Natural killer cell (primary cell): ENCODE measurements around the gene SPAG16. TPM values are rescaled to one million over a fixed set of nuclear protein-coding genes. Genes with fewer than 3 reads are reported as not detected.

ENCODE experiments used
- ATAC-seq, 3 donors: fragments of 150-1000 bp in 2 of 3; fragments of 200-7000 bp in 1 of 3; cut with Tn5 transposase; 1 replicate in 1 of 3; 2 replicates in 2 of 3; pipeline ENCODE4 v1.10.0; 2021; ENCODE audit warnings: mild to moderate bottlenecking in 2 of 3, moderate library complexity in 2 of 3
- DNase-seq, 2 donors: peaks; one replicate each; pipeline versions ENCODE4 v3.0.0 to v3.0.0-alpha.2; 2013 to 2021; ENCODE audit warnings: mixed read lengths in 1 of 2
- H3K27ac ChIP-seq: one replicate; pipeline ENCODE4 v1.5.1; 2013; ENCODE audit warnings: mild to moderate bottlenecking, low read length
- H3K27me3 ChIP-seq: one replicate; pipeline ENCODE4 v1.6.1; 2013; ENCODE audit warnings: low read length; ENCODE audit not compliant: control insufficient read depth, insufficient read depth
- H3K36me3 ChIP-seq: one replicate; pipeline ENCODE4 v1.6.1; 2013; ENCODE audit warnings: low read length; ENCODE audit not compliant: control insufficient read depth, insufficient read depth
- H3K4me1 ChIP-seq: one replicate; pipeline ENCODE4 v1.6.1; 2013; ENCODE audit warnings: low read length; ENCODE audit not compliant: control insufficient read depth, insufficient read depth
- H3K4me3 ChIP-seq: one replicate; pipeline ENCODE4 v1.5.1; 2013; ENCODE audit warnings: low read length
- H3K9me3 ChIP-seq: one replicate; pipeline ENCODE4 v1.6.1; 2013; ENCODE audit warnings: low read length; ENCODE audit not compliant: control insufficient read depth, insufficient read depth
- H3K27ac Mint-ChIP-seq, 2 donors: one replicate each; pipeline ENCODE4 v1.8.0; 2022; ENCODE audit warnings: mild to moderate bottlenecking in 2 of 2, mixed read lengths in 2 of 2, moderate library complexity in 1 of 2
- H3K27me3 Mint-ChIP-seq, 2 donors: one replicate each; pipeline ENCODE4 v1.8.0; 2022; ENCODE audit warnings: low read depth in 2 of 2, mixed read lengths in 2 of 2
- H3K36me3 Mint-ChIP-seq: one replicate; pipeline ENCODE4 v1.8.0; 2022; ENCODE audit warnings: mixed read lengths
- H3K4me1 Mint-ChIP-seq, 2 donors: one replicate each; pipeline ENCODE4 v1.8.0; 2022; ENCODE audit warnings: mixed read lengths in 2 of 2
- H3K4me3 Mint-ChIP-seq: one replicate; pipeline ENCODE4 v1.8.0; 2022; ENCODE audit warnings: mild to moderate bottlenecking, moderate library complexity, mixed read lengths
- H3K9me3 Mint-ChIP-seq, 2 donors: one replicate each; pipeline ENCODE4 v1.8.0; 2022; ENCODE audit warnings: mixed read lengths in 2 of 2
- CTCF ChIP-seq: fragments of 200-600 bp; IDR thresholded peaks from one replicate; pipeline ENCODE4 v1.8.0; 2022; ENCODE audit warnings: antibody characterized with exemption
- WGBS: methylation state at CpG from one replicate; pipeline ENCODE4 v1.1.7; 2013; ENCODE audit warnings: missing lambda C conversion rate; ENCODE audit not compliant: insufficient coverage; 5-methylcytosine and 5-hydroxymethylcytosine counted together
- intact Hi-C: fragments of 100-400 bp; cut with micrococcal nuclease; formaldehyde crosslinking; loops from one replicate; pipeline ENCODE4 v1.14.2; 2022
- total RNA-seq, 4 donors: library from RNA; stranded (reverse); fragments of 120-200 nt in 1 of 4; gene quantifications; one replicate each; pipeline versions ENCODE4 v1.2.3 to v1.2.4, GENCODE V29; 2013 to 2022

The SPAG16 gene
- total RNA-seq, 3 donors from 2014 or later (not counting 1 experiment from before 2014, with no cell fraction given): 3.5 to 5.8 (median 4.0) TPM

DNA sequence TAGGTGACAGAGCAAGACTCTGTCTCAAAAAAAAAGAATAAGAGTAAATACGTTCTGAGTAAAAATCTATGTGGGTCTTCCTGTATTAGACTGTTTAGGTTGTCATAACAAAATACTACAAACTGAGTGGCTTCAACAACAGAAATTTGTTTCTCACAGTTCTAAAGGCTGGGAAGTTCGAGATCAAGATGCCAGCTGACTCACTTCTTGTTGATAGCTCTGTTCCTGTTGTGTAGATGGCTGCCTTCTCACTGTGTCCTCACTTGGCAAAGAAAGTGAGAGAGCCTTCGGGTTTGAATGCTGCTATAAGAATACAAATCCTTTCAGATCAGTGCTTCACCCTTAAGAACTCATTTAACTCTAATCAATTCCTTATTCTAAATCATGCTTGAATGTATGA is 696.6 kb downstream of the SPAG16 start:
- Histone ChIP-seq H3K27me3 (no peaks in the 10 kb centered on the region), H3K27ac (no peak overlapping the region), H3K9me3 (no peaks in the 10 kb centered on the region), H3K36me3 (no peaks in the 10 kb centered on the region), H3K4me1 (no peaks in the 10 kb centered on the region), H3K4me3 (no peak overlapping the region)
- Mint-ChIP-seq H3K36me3 (no peaks in the 10 kb centered on the region), H3K4me3 (no peak overlapping the region), H3K27me3 (no peaks in the 10 kb centered on the region), H3K4me1 (no peaks in the 10 kb centered on the region), H3K9me3 (peaks cover 4 to 6% of the 10 kb centered on the region in 2 donors), H3K27ac (no peak overlapping the region)
- DNase-seq (no peak), ATAC-seq (no peak)
- 55% methylated on average over 2 of the region's 3 CpGs for WGBS
- intact Hi-C loops: no loop called here
- no peak for TF ChIP-seq CTCF

DNA sequence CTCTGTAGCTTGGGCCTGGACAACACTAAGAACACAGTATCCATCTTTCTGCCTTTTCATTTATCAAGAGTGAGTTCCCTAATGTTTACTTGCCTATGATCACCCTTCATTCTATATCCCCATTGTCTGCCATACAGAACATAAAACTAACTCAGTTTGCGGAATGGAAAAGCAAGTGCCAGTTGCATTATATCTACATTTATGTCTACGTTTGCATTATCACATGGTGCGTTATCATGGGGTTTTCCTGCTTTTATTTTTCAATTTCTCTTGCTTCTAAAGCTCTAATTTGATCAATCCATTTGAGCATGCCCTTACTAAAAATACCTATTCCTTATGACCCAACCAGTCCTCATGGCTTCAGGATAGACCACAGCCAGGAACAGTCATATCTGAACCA is 704.9 kb downstream of the SPAG16 start:
- no peak overlapping the region for H3K4me3 ChIP-seq
- WGBS: 86% methylated on average over 3 of the region's 3 CpGs
- Mint-ChIP-seq H3K27me3 (no peaks in the 10 kb centered on the region), H3K9me3 (peaks cover 3 to 6% of the 10 kb centered on the region in 2 donors), H3K36me3 (no peaks in the 10 kb centered on the region), H3K4me3 (no peak overlapping the region), H3K4me1 (no peaks in the 10 kb centered on the region), H3K27ac (no peak overlapping the region)
- no peak overlapping the region for H3K27ac ChIP-seq
- DNase-seq (no peak), ATAC-seq (no peak)
- no peaks in the 10 kb centered on the region for H3K27me3 ChIP-seq
- H3K9me3 ChIP-seq: no peaks in the 10 kb centered on the region
- no peak for TF ChIP-seq CTCF
- H3K36me3 ChIP-seq: no peaks in the 10 kb centered on the region
- intact Hi-C loops: no loop called here
- H3K4me1 ChIP-seq: no peaks in the 10 kb centered on the region

DNA sequence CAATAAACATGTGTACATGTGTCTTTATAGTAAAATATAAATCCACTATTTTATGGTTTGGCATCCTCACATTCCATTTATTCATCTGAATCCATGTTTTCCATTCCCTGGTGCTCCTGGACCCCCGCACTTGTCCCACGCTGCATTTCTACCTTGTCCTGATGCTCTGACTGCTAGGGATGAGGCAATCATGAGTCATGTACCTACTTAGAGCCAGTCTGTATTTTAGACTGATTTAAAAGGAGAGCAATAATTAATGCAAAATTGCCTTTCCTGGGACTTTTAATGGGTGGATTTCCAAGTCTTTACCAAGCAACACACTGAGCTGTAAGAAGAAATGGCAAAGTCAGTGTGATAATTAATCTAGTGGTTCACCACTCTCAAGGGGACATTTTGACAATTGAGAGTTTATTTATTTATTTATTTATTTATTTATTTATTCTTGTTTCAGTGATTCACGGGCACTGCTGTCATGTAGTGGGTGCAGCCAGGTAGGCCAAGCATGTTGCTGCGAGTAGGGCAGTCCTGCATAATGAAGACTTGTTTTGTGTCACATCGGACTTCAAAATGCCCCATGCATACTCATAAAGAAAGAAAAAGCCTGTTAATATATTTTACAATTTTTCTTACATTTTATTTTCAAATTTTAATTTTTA is 707.3 kb downstream of the SPAG16 start:
- TF ChIP-seq CTCF: no peak
- Mint-ChIP-seq H3K36me3 (no peaks in the 10 kb centered on the region), H3K4me1 (no peaks in the 10 kb centered on the region)

More for the DNA sequence above, 707.3 kb downstream of the SPAG16 start:
- Histone ChIP-seq H3K27me3 (no peaks in the 10 kb centered on the region), H3K4me1 (no peaks in the 10 kb centered on the region), H3K27ac (no peak overlapping the region), H3K36me3 (no peaks in the 10 kb centered on the region), H3K9me3 (no peaks in the 10 kb centered on the region), H3K4me3 (no peak overlapping the region)
- intact Hi-C loops: no loop called here
- no peak overlapping the region for H3K4me3 Mint-ChIP-seq
- DNase-seq: no peak
- 84% methylated on average over 5 of the region's 5 CpGs for WGBS
- no peaks in the 10 kb centered on the region for H3K27me3 Mint-ChIP-seq
- ATAC-seq: no peak
- peaks cover 3% of the 10 kb centered on the region in 2 donors for H3K9me3 Mint-ChIP-seq
- H3K27ac Mint-ChIP-seq: no peak overlapping the region
